AG09319 (cell line): ENCODE results near the gene RRP12.

Experiments
- DNase-seq: peaks from one replicate; pipeline ENCODE4 v3.0.0-alpha.2; 2010; ENCODE audit warnings: low read depth; ENCODE audit errors: extremely low read depth
- CTCF ChIP-seq: IDR thresholded peaks from 2 replicates; pipeline ENCODE4 v1.5.1; 2011; ENCODE audit warnings: low read depth, mild to moderate bottlenecking, inconsistent platforms, low read length, moderate library complexity

The RRP12 gene

GRCh38 chr10:97400665-97401454 is at the start of gene RRP12:
TSS of gene RRP12 (minus strand) at chr10:97401340. CDS start at chr10:97401231, 109 bp downstream.
- TF ChIP-seq CTCF: peak; percentile 7
- peak; percentile 91 for DNase-seq

GRCh38 chr10:97450828-97451227 is 49.7 kb upstream of the RRP12 start:
- DNase-seq: no peak

GRCh38 chr10:97445722-97446639 is 44.8 kb upstream of the RRP12 start, which contains the start of the genes EXOSC1 and ZDHHC16:
TSS of gene EXOSC1 (minus strand) at chr10:97446006. CDS start at chr10:97445985, 21 bp downstream.
TSS of gene ZDHHC16 (plus strand) at chr10:97446175. CDS start at chr10:97451676, 5,501 bp downstream.
- DNase-seq: peak; percentile 84
- no peak; the same call in 1 of the 2 replicates for TF ChIP-seq CTCF

More at GRCh38 chr10:97450828-97451227, 49.7 kb upstream of the RRP12 start:
- no peak for TF ChIP-seq CTCF

GRCh38 chr10:97445357-97445721 is 44.2 kb upstream of the RRP12 start:
- TF ChIP-seq CTCF: no peak
- DNase-seq: no peak

- no peak for DNase-seq
- TF ChIP-seq CTCF: no peak
Measured at GRCh38 chr10:97444212-97444611, 43.1 kb upstream of the RRP12 start.

GRCh38 chr10:97442277-97442676 is 41.1 kb upstream of the RRP12 start:
- TF ChIP-seq CTCF: no peak
- DNase-seq: no peak
